Putamen (tissue), 1 donor: ENCODE measurements around the gene KIF9.
"Not testable (repeated sequence)": the region's sequence is repeated elsewhere in the genome, so short reads cannot be mapped to it uniquely, and the experiment has no call there.

Experiments used
- DNase-seq: peaks from one replicate; pipeline ENCODE4 v3.0.0-alpha.2; 2016; ENCODE audit warnings: low spot score

Gene KIF9

GRCh38 chr3:47282424-47283192 is at the start of gene KIF9, which contains the start of gene KLHL18:
Gene KIF9, minus strand, starts transcription at chr3:47282799. Its CDS starts 5,425 bp downstream, at chr3:47277374.
Gene KLHL18, plus strand, starts transcription at chr3:47282944. Its CDS starts 22 bp downstream, at chr3:47282966.
- peak; percentile 92 for DNase-seq

DNA sequence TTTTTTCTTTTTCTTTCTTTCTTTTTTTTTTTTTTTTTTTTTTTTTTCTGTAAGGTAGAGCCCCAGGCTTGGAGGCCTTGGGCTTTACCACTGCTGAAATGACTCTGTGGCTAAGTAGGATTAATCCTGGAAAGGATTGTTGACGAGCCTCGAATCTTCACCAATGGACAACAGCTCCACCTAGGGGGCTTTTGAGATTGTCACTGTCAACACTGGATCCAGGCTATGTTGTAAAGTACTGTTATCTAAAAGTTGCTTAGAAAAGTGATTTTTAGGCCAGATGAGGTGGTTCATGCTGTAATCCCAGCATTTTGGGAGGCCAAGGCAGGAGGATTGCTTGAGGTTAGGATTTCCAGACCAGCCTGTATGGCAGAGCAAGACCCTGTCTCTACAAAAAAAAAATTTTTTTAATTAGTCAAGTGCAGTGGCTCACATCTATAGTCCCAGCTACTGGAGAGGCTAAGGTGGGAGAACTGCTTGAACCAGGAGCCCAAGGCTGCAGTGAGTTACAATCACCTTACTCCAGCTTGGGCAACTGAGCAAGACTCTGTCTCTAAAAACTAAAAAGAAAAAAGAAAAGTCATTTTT is 41.8 kb upstream of the KIF9 start:
- peak; percentile 67 for DNase-seq

GRCh38 chr3:47323431-47324277 is 41.1 kb upstream of the KIF9 start:
- no peak for DNase-seq

GRCh38 chr3:47319956-47320355 is 37.4 kb upstream of the KIF9 start:
- DNase-seq = no peak

GRCh38 chr3:47318916-47319315 is 36.3 kb upstream of the KIF9 start:
- no peak for DNase-seq

DNA sequence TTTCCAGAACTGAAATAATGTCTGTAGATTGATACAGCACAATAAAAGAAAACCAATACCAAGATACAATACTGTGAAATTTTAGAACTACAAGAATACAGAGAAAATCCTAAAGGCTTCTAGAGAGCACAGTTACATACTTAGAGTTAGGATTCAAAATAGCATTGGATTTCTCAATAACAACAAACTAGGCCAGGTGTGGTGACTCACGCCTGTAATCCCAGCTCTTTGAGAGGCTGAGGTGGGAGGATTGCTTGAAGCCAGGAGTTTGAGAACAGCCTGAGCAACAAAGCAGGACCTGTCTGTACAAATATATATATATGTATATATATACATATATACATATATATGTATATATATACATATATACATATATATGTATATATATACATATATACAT is 33.6 kb upstream of the KIF9 start:
- DNase-seq = not testable (repeated sequence)

DNA sequence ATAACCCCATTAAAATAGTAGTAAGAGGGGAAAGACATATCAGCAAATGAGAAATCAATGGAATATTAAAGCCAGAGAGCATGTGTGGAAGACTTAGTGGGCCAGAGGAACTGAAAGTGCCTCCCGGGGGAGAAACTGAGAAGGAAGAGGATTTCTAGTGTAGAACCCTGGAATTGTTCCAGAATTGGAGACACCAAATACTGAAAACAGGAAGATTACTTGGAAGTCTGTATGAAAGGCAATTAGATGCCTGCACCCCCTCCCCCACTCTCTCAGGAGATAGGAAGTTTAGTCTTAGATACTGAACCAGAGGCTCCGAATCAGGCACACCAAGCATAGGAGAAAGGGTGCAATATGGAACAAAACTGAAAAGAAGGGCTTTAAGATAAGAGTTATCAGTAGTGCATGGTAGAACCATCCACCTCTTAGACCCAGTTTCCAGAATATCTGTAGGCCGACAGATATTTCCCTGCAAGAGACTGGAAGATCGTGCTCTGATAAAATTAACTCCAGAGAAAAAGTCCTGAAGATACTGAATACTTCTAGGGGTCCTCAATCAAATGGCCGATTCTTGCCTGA is 32.6 kb upstream of the KIF9 start:
- peak; percentile 33 for DNase-seq

DNA sequence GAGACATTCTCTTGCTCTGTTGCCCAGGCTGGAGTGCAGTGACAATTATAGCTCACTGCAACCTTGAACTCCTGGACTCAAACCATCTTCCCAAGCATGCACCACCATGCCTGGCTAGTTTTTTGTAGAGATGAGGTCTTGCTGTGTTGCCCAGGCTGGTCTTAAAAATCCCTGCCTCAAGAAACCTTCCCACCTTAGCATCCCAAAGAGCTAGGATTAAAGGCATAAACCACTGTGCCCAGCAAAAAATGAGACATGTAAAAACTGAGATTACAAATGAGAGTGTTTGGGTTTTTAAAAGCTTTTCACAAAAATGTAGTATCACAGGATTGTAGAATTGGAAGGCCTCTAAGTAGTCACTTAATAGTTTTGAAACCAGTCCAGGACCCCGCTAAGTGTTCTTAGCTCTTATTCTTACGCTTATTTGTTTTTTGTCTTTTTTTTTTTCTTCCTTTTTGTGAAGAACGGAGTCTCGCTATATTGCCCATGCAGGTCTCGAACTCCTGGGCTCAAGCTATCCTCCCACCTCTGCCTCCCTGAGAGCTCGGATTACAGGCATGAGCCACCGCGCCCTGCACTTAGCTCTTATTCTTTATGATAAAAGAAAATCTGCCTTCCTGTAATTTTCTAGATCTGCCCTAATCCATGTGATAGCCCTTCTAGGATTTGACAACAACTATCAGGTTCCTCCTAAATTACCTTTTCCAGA is 31.6 kb upstream of the KIF9 start:
- no peak for DNase-seq

DNA sequence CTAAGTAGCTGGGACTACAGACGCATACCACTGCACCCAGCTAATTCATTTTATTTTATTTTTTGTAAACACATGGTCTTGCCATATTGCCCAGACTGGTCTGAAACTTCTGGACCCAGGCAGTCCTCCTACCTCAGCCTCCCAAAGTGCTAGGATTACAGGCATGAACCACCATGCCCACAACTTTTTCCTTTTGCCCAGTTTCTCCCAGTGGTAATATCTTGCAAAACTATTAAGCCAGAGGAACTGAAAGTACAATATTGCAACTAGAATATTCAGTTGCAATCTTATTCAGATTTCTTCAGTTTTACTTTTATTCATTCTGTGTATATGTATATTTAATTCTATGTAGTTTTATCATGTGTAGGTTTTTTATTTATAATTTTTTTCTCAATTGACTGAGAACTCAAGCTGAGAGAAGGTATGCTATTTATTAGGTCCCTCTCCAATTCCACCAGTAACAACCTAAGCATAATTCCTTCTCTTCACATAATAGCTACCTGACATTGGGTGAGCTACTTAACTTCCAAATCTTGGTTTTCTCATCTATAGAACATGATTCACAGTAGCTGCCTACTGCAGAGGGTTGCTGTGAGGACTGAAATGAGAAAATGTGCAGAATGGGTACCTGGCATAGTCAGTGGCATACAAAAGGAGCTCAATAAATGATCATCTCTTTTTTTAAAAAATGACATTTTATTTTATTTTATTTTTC is 30.9 kb upstream of the KIF9 start:
- no peak for DNase-seq

DNA sequence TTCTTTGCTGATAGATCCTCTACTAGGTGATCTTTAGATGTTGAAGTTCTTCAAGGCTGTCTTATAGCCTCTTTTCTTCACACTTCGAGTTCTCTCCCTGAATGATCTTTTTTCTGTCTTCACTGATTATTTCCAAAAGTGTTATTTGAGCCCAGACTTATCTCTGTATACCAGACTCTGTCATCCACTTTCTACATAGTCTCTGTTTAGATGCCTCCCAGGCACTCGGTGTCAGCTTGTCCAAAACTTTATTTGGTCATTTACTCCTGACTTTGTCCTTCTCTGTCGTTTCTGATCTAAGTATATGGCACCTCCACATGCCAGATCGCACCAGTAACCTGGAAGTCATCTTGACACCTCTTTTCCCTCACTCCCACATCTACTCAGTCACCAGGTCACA is 27.8 kb upstream of the KIF9 start:
- DNase-seq = no peak

DNA sequence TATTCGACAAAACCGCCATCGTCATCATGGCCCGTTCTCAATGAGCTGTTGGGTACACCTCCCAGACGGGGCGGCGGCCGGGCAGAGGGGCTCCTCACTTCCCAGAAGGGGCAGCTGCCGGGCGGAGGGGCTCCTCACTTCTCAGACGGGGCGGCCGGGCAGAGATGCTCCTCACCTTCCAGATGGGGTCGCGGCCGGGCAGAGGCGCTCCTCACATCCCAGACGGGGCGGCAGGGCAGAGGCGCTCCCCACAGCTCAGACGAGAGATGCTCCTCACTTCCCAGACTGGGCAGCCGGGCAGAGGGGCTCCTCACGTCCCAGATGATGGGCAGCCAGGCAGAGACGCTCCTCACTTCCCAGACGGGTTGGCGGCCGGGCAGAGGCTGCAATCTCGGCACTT is 26.6 kb upstream of the KIF9 start:
- not testable (repeated sequence) for DNase-seq

DNA sequence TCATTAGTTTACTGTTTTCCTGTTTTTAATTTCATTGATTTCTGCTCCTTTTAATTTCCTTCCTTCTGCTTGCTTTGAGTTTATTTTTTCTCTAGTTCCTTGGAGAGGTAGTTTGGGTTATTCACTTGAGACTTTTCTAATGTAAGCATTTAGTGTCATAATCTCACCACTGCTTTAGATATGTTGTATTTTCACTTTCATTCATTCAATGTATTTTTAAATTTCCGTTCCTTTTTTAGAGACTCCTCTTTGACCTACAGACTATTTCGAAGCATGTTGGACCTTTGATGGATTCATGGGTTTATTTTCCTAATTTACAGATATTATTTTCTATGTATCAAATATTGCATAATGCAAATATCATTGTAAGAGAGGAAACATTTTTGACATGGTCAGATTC is 23.4 kb upstream of the KIF9 start:
- no peak for DNase-seq

- no peak for DNase-seq
Measured at GRCh38 chr3:47301456-47301855, 18.9 kb upstream of the KIF9 start.

- no peak for DNase-seq
Measured at GRCh38 chr3:47299381-47300318, 17.1 kb upstream of the KIF9 start.

DNA sequence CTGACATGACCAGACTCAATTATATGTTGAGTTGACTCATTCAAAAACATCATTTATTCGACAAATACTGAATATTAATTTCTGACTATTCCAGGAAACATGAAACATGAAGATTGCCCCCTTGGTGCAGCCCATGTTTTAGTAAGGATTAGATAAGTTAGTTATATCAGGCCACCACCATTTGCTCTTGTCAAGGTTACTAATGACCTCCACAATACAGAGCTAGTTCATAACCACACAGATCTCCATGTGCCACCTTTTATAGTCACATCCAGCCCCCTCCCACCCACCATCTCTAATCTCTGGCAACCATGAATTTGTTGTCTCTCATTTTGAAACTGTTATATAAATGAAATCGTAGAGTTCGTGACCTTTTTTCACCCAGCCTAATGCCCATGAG is 15.8 kb upstream of the KIF9 start:
- DNase-seq = no peak

GRCh38 chr3:47296562-47297302 is 14.1 kb upstream of the KIF9 start:
- peak; percentile 16 for DNase-seq

DNA sequence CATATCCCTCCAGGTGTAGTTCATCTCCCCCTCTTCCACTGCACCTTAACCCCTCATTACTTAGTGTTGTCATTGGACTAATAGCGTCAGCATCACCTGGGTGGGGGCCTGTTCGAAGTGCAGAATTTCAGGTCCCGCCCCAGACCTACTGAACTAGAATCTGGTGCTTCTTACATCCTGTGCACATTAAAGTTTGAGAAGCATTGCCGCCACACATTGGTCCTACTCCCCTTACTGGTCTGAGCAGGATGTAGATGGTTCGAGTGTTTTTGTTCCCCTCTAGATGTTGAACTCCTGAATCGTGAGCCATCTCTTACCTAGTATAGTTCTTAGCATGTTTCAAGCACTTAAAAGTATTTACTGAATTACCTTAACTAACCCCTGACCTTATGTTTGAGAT is 13.4 kb upstream of the KIF9 start:
- no peak for DNase-seq

DNA sequence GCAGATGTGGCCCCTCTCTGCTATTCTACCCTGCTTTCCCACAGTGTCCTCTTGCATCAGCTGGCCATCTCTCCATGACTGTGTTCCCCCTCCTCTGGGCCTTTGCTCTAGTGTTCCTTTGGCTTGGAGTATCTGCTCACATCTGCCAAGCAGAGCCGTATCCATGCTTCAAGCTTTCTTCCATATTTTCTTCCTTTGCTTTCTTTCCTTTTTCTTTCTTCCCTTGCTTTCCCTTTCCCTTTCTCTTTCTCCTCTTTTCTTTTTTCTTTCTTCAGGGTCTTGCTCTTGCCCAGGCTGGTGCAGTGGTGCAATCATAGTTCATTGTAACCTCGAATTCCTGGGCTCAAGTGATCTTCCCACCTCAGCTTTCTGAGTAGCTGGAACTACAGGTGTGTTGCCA is 12.7 kb upstream of the KIF9 start:
- DNase-seq = no peak

- no peak for DNase-seq
Measured at GRCh38 chr3:47294392-47294791, 11.8 kb upstream of the KIF9 start.
